PC-3 (cell line): ENCODE data around the gene KCNG2.

Experiments used
- CTCF ChIP-seq: fragments of 300-600 bp; sonication (generic); conservative IDR thresholded peaks from 2 replicates; pipeline ENCODE4 v1.5.1; 2017; ENCODE audit warnings: antibody characterized with exemption, low read depth, mild to moderate bottlenecking, low read length
- EZH2 ChIP-seq: fragments of 300-600 bp; sonication (generic); IDR thresholded peaks from one replicate; pipeline ENCODE4 v1.6.1; 2017; ENCODE audit warnings: antibody characterized with exemption, mild to moderate bottlenecking, low read length; ENCODE audit not compliant: unreplicated experiment

GRCh38 chr18:79814373-79814772 is 16.6 kb downstream of the KCNG2 start:
- TF ChIP-seq CTCF (no peak), EZH2 (no peak)
